ENCODE results near the gene ZCCHC14. TPM values are rescaled to one million over a fixed set of nuclear protein-coding genes. Genes with fewer than 3 reads are reported as not detected.
"Not testable (repeated sequence)": the region's sequence is repeated elsewhere in the genome, so short reads cannot be mapped to it uniquely, and the experiment has no call there.

The ZCCHC14 gene
- total and polyA plus RNA-seq, 2 donors (not counting 1 experiment from before 2014, with no cell fraction given), result 0.70 to 4.4 TPM

DNA sequence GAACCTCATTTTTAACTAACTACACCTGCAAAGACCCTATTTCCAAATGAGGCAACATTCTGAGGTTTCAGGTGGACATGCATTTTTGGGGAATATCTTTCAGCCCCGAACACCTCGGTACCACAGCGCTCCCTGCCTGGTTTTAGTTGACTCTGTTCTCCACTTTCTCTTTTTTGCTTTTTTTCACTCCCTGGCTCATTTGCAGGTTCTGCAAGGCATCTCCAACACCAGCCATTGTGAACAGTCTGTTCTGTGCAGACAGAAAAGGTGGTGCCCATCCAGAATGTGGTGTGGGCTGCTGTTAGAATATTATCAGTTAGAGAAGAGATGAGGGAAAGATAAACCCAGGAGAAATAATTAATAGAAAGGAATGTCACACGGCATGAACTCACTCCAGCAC lies 32.5 kb upstream of the ZCCHC14 start:
- H3K4me1 Mint-ChIP-seq, result no peaks in the 10 kb centered on the region
- Histone ChIP-seq H3K4me3 (ENCODE audit: control extremely low read depth in 1 of 5, extremely low read depth in 1 of 5, insufficient read depth in 1 of 5, low read depth in 2 of 5, low read length in 4 of 5) (no peak overlapping the region), H3K27ac (ENCODE audit: low read length in 2 of 2) (no peak overlapping the region), H4K20me1 (ENCODE audit: control insufficient read depth, insufficient read depth, low read length, poor library complexity, severe bottlenecking) (no peaks in the 10 kb centered on the region), H2AFZ (ENCODE audit: insufficient read depth, low read depth, low read length, poor library complexity, severe bottlenecking) (no peak overlapping the region), H3K4me2 (replicated peaks; ENCODE audit: low read depth, low read length, poor library complexity, severe bottlenecking) (no peak overlapping the region), H3K27me3 (replicated peaks in 1 of 4; ENCODE audit: control extremely low read depth in 1 of 4, control insufficient read depth in 3 of 4, insufficient read depth in 4 of 4, low read length in 3 of 4) (peaks cover 0 to 16% (median 0%) of the 10 kb centered on the region in 4 experiments), H3K79me2 (ENCODE audit: control insufficient read depth, insufficient read depth, low read length) (no peaks in the 10 kb centered on the region), H3K9me3 (ENCODE audit: control extremely low read depth in 1 of 3, control insufficient read depth in 2 of 3, insufficient read depth in 1 of 3, low read length in 2 of 3) (peaks cover 0 to 17% (median 6%) of the 10 kb centered on the region in 3 donors), H3K9ac (ENCODE audit: low read length) (no peak overlapping the region), H3K36me3 (replicated peaks in 1 of 2; ENCODE audit: control extremely low read depth in 1 of 2, control insufficient read depth in 1 of 2, extremely low read depth in 1 of 2, insufficient read depth in 2 of 2, low read length in 1 of 2) (no peaks in the 10 kb centered on the region), H3K4me1 (ENCODE audit: control insufficient read depth in 2 of 2, insufficient read depth in 2 of 2, low read length in 2 of 2) (no peaks in the 10 kb centered on the region)
- DNase-seq, result no peak
- H3K27ac Mint-ChIP-seq, result no peak overlapping the region
- TF ChIP-seq EZH2 (IDR thresholded peaks at IDR 0.05; ENCODE audit: borderline replicate concordance, insufficient read depth, low read depth, low read length, poor library complexity, severe bottlenecking), result no peak
- TF ChIP-seq, protein P1, sequence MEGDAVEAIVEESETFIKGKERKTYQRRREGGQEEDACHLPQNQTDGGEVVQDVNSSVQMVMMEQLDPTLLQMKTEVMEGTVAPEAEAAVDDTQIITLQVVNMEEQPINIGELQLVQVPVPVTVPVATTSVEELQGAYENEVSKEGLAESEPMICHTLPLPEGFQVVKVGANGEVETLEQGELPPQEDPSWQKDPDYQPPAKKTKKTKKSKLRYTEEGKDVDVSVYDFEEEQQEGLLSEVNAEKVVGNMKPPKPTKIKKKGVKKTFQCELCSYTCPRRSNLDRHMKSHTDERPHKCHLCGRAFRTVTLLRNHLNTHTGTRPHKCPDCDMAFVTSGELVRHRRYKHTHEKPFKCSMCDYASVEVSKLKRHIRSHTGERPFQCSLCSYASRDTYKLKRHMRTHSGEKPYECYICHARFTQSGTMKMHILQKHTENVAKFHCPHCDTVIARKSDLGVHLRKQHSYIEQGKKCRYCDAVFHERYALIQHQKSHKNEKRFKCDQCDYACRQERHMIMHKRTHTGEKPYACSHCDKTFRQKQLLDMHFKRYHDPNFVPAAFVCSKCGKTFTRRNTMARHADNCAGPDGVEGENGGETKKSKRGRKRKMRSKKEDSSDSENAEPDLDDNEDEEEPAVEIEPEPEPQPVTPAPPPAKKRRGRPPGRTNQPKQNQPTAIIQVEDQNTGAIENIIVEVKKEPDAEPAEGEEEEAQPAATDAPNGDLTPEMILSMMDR (IDR thresholded peaks at IDR 0.05), result no peak
- 97% methylated on average over 3 of the region's 4 CpGs for WGBS (ENCODE audit: insufficient coverage)
- POLR2A ChIA-PET, result no interaction called here
- H3K27me3 Mint-ChIP-seq, result peaks cover 48% of the 10 kb centered on the region
- no peak overlapping the region for H3K4me3 Mint-ChIP-seq
- H3K9me3 Mint-ChIP-seq (ENCODE audit: insufficient read depth), result peaks cover 2% of the 10 kb centered on the region
- CTCF ChIA-PET, result no interaction called here
- intact Hi-C loops (cut with micrococcal nuclease), result no loop called here
- no peak for ATAC-seq (ENCODE audit: low read depth)

DNA sequence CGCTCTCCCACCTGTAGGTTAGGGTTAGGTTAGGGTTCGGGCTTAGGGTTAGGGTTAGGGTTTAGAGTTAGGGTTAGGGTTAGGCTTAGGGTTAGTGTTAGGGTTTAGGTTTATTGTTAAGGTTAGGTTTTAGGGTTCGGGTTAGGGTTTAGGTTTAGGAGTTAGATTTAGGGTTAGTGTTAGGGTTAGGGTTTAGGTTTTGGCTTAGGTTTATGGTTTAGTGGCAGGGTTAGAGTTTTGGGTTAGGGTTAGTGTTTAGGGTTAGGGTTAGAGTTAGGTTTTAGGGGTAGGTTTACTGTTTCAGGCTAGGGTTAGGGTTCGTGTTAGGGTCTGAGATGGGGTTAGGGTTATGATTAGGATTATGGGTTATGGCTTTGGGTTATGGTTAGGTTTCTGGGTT lies 31.6 kb upstream of the ZCCHC14 start:
- Histone ChIP-seq H3K36me3 (replicated peaks in 1 of 2; ENCODE audit: control extremely low read depth in 1 of 2, control insufficient read depth in 1 of 2, extremely low read depth in 1 of 2, insufficient read depth in 2 of 2, low read length in 1 of 2) (no peaks in the 10 kb centered on the region), H3K4me1 (ENCODE audit: control insufficient read depth in 2 of 2, insufficient read depth in 2 of 2, low read length in 2 of 2) (no peaks in the 10 kb centered on the region), H3K27ac (ENCODE audit: low read length in 2 of 2) (no peak overlapping the region), H2AFZ (ENCODE audit: insufficient read depth, low read depth, low read length, poor library complexity, severe bottlenecking) (no peak overlapping the region), H3K4me2 (replicated peaks; ENCODE audit: low read depth, low read length, poor library complexity, severe bottlenecking) (no peak overlapping the region), H4K20me1 (ENCODE audit: control insufficient read depth, insufficient read depth, low read length, poor library complexity, severe bottlenecking) (no peaks in the 10 kb centered on the region), H3K4me3 (ENCODE audit: control extremely low read depth in 1 of 5, extremely low read depth in 1 of 5, insufficient read depth in 1 of 5, low read depth in 2 of 5, low read length in 4 of 5) (no peak overlapping the region), H3K79me2 (ENCODE audit: control insufficient read depth, insufficient read depth, low read length) (no peaks in the 10 kb centered on the region), H3K9ac (ENCODE audit: low read length) (no peak overlapping the region), H3K9me3 (ENCODE audit: control extremely low read depth in 1 of 3, control insufficient read depth in 2 of 3, insufficient read depth in 1 of 3, low read length in 2 of 3) (peaks cover 0 to 17% (median 4%) of the 10 kb centered on the region in 3 donors), H3K27me3 (replicated peaks in 1 of 4; ENCODE audit: control extremely low read depth in 1 of 4, control insufficient read depth in 3 of 4, insufficient read depth in 4 of 4, low read length in 3 of 4) (peaks cover 0 to 16% (median 2%) of the 10 kb centered on the region in 4 experiments)
- intact Hi-C loops (cut with micrococcal nuclease), result no loop called here
- Mint-ChIP-seq H3K4me3 (no peak overlapping the region), H3K27me3 (peaks cover 41% of the 10 kb centered on the region), H3K27ac (no peak overlapping the region), H3K4me1 (no peaks in the 10 kb centered on the region), H3K9me3 (ENCODE audit: insufficient read depth) (no peaks in the 10 kb centered on the region)
- no peak for ATAC-seq (ENCODE audit: low read depth)
- ChIA-PET POLR2A (no interaction called here), CTCF (no interaction called here)
- no peak for TF ChIP-seq EZH2 (IDR thresholded peaks at IDR 0.05; ENCODE audit: borderline replicate concordance, insufficient read depth, low read depth, low read length, poor library complexity, severe bottlenecking)
- TF ChIP-seq, protein P1 (IDR thresholded peaks at IDR 0.05), result no peak
- WGBS (ENCODE audit: insufficient coverage), result 83% methylated on average over 4 of the region's 4 CpGs
- no peak for DNase-seq

DNA sequence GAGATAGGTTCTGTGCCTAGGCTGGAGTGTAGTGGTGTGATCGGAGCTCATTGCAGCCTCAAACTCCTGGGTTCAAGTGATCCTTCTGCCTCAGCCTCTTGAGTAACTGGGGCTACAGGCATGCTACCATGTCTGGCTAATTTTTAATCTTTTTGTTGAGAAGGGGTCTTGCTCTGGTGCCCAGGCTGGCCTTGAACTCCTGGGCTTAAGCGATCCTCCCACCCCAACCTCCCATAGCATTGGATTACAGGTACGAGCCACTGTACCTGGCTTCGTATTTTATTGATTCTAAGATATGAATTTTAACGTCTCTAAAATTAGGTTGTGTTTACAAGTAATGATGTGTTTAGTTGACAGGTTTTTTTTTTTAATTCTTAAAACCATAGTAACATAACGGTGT lies 30.8 kb upstream of the ZCCHC14 start:
- H3K79me2 ChIP-seq (ENCODE audit: control insufficient read depth, insufficient read depth, low read length); H3K9me3 ChIP-seq (ENCODE audit: control extremely low read depth in 1 of 3, control insufficient read depth in 2 of 3, insufficient read depth in 1 of 3, low read length in 2 of 3); H3K4me2 ChIP-seq (replicated peaks; ENCODE audit: low read depth, low read length, poor library complexity, severe bottlenecking); H3K4me3 ChIP-seq (ENCODE audit: control extremely low read depth in 1 of 5, extremely low read depth in 1 of 5, insufficient read depth in 1 of 5, low read depth in 2 of 5, low read length in 4 of 5); H2AFZ ChIP-seq (ENCODE audit: insufficient read depth, low read depth, low read length, poor library complexity, severe bottlenecking); H3K4me1 Mint-ChIP-seq; POLR2A ChIA-PET; H3K36me3 ChIP-seq (replicated peaks in 1 of 2; ENCODE audit: control extremely low read depth in 1 of 2, control insufficient read depth in 1 of 2, extremely low read depth in 1 of 2, insufficient read depth in 2 of 2, low read length in 1 of 2); H4K20me1 ChIP-seq (ENCODE audit: control insufficient read depth, insufficient read depth, low read length, poor library complexity, severe bottlenecking); H3K9ac ChIP-seq (ENCODE audit: low read length); CTCF ChIA-PET; H3K4me1 ChIP-seq (ENCODE audit: control insufficient read depth in 2 of 2, insufficient read depth in 2 of 2, low read length in 2 of 2); H3K4me3 Mint-ChIP-seq; DNase-seq; intact Hi-C loops (cut with micrococcal nuclease); H3K27ac ChIP-seq (ENCODE audit: low read length in 2 of 2); H3K27ac Mint-ChIP-seq; H3K9me3 Mint-ChIP-seq (ENCODE audit: insufficient read depth); ATAC-seq (ENCODE audit: low read depth): not testable (repeated sequence)
- WGBS (ENCODE audit: insufficient coverage), result no CpG with 5 or more reads among the region's 6 CpGs
- H3K27me3 ChIP-seq (replicated peaks in 1 of 4; ENCODE audit: control extremely low read depth in 1 of 4, control insufficient read depth in 3 of 4, insufficient read depth in 4 of 4, low read length in 3 of 4), result peaks cover 0 to 14% (median 2%) of the 10 kb centered on the region in 4 experiments
- peaks cover 43% of the 10 kb centered on the region for H3K27me3 Mint-ChIP-seq

Data from B cell (primary cell).